GM18502 (cell line): ENCODE data around the gene KCNJ18.
"Not testable (repeated sequence)": the region's sequence is repeated elsewhere in the genome, so short reads cannot be mapped to it uniquely, and the experiment has no call there.

ENCODE experiments used
- ATAC-seq: cut with Tn5 transposase; IDR thresholded peaks from one replicate; pipeline ENCODE4 v1.9.1; 2021; ENCODE audit warnings: mild to moderate bottlenecking; ENCODE audit not compliant: unreplicated experiment, poor library complexity

KCNJ18 gene

GRCh38 chr17:21702029-21702428, 9.7 kb downstream of the KCNJ18 start:
- not testable (repeated sequence) for ATAC-seq

GRCh38 chr17:21702521-21702920, 10.2 kb downstream of the KCNJ18 start:
- ATAC-seq = not testable (repeated sequence)

GRCh38 chr17:21702940-21703640, 10.8 kb downstream of the KCNJ18 start:
- ATAC-seq = not testable (repeated sequence)

- not testable (repeated sequence) for ATAC-seq
These were observed 11.9 kb downstream of the KCNJ18 start for GRCh38 chr17:21703891-21704872.

GRCh38 chr17:21705021-21705601, 12.8 kb downstream of the KCNJ18 start:
- no peak for ATAC-seq

- not testable (repeated sequence) for ATAC-seq
These were observed 13.4 kb downstream of the KCNJ18 start for GRCh38 chr17:21705746-21706145.

DNA sequence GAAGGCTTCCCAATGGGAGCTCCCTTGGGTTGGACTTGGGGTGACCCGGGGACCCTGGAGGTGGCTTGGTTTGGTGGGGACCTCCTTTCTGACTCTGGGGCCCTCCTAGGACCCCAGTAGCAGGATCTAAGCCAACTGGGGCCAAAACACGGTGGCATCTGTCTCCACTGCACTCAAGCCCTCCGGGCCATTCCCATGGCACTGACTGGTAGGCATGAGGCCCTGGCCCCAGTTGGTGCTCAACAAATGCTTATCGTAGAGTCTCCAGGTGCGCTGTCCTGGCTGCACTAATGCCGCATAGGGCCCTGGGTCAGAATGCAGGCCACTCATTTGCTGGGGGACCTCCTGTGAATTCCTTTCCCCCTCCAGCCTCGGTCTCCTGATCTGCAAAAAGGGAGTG, 14.2 kb downstream of the KCNJ18 start:
- not testable (repeated sequence) for ATAC-seq

DNA sequence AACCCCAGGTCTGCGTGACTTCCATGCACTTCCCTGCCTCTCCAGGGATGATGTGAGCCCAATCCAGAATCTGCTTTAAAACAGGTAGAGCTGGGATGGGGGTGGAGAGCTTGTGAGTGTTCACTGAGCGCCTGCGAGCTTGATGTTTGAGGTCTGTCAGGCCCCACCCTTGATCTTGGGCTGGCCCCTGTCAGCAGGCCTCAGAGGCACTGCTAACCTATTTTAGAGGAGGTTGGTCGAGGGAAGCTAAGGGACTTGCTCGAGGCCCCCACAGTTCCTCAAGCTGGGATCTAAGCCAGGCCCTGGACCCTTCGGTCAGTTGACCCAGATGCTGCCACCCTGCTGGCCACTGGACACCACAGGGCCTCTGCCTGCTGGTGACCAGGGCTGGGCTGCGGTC, 14.8 kb downstream of the KCNJ18 start:
- not testable (repeated sequence) for ATAC-seq

- ATAC-seq = not testable (repeated sequence)
These were observed 15.6 kb downstream of the KCNJ18 start for GRCh38 chr17:21707711-21708611.

DNA sequence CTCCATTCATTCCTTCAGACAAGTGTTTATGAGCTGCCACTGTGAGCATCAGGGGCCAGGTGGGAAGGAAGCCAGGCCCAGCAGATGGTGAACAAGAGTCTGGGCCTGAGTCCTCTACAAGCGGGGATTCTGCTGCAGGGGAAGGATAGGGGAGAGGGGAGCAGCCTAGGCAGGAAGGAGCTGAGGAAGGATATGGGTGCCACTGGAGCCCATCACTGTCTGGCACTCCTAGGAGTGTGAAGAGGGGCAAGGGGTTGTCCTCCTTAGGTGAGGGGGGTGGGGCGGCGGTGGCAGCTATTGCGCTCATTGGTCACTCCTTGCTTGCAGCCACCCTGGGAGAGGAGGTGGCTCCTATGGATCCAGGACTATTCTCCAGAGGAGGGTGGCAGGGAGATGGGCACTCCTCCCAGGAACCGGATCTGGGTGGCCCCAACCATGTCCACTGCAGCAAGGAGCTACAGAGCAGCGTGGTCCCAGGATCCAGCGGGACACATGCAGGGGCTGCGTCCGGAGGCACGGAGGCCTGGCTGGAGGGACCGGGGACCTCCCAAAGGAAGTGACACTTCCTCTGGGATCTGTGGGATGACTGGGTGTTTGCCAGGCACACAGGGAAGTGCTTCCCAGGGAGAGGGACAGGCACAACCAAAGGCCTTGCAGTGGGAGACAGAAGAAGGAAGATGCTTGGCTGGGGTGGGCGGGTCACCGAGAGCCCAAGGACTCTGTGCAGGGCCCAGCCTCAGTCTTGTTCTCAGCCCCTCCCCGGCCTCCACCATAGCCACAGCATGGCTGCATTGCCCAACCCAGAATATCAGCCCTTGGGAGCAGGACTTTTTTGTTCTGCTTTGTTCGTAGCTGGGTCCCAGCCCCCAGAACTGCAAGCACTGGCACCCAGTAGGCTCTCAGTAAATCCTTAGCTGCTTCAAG, 16.6 kb downstream of the KCNJ18 start:
- not testable (repeated sequence) for ATAC-seq

DNA sequence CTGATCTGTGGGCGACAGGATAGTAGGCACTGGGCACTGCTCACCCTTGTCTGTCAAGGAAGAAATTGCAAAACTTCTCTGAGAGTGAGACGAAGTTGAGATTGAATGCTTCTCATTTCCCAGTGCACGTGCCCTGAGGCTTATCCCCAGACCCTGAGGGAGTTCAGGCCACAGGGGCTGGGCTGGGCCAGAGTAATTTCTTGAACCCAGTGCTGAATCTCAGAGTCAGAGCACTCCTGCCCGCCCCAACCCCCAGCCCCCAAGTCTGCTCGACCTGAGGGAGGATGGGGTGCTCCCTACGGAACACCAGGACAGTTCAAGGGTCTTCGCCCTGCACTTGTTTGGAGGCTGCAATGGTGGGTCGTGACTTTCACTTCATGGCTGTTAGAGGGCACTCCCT, 17.7 kb downstream of the KCNJ18 start:
- not testable (repeated sequence) for ATAC-seq

DNA sequence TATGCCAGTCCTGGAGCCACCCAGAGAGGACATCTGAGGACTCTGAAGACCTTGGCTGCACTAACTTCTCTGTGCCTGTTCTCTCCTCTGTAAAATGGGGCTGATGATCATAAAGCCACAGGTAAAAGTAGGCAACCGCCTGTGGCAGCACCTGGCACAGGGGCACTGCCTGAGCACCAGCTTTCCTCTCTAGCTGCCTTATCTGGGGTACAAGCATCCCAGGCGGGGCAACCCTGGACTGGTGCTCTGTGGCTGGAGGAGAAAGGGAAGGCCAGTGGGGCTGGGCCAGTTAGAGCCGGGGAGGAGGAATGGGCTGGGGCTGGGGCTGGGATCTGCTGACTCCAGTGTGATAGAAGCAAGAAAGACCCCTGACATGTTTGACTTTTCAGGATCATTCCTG, 18.2 kb downstream of the KCNJ18 start:
- not testable (repeated sequence) for ATAC-seq

GRCh38 chr17:21711182-21711581, 18.9 kb downstream of the KCNJ18 start:
- no peak for ATAC-seq

DNA sequence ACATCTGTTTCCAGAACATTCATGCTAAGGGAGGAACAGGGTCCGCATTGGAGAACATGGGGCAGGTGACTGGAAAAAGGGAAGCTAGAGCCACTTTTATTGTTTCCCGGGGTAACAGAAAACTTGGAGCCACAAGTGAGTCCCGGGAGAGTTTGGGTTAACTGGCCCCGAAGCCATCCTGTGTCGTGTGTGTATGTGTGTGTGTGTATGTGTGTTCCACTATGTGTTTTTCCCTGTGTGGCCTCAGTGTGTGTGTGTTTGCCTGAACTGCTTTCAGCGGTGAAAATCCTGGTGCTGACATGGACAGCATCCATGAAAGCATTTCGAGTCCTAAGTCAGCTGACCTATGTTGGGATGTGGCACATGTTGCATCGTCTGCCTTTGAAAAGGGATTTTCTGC, 20.7 kb downstream of the KCNJ18 start:
- ATAC-seq = not testable (repeated sequence)

DNA sequence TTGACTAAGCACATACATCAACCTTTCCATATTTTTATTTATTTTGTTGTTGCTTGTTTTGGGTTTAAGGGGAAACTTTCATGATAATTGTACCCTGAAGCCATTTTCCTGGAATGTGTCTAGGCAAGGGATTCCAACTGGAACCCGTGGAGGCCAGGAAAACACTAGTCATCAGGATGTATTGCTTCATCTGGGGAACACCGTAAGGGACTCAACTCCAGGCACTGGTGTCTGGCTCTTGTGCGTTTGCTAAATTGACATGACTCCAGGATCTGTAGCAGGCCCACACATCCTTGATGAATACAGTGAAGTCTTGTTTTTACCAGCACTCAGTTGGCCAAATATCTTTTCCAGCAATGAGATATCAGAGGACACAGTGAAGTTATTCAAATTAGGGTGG, 21.3 kb downstream of the KCNJ18 start:
- not testable (repeated sequence) for ATAC-seq

- not testable (repeated sequence) for ATAC-seq
These were observed 22.4 kb downstream of the KCNJ18 start for GRCh38 chr17:21714676-21715075.

GRCh38 chr17:21715877-21716276, 23.6 kb downstream of the KCNJ18 start:
- ATAC-seq = not testable (repeated sequence)

DNA sequence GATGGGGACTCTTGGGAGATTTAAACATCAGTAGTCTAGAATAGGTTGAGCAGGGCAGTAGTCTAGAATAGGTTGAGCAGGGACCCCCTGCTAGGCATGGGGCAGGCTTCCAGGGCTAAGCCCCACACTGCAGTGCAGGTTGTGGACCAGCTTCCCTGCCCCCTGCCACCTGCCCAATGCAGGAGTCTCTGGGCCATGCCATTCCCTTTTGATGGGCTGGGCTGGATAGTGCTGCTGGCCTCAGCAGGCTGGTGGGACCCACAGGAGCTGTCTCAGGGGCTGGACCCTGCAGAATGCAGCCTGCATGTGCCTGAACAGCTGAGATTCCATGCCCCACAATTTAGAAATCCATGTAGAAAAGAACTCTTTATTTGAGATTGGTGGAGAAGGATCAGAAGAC, 26.6 kb downstream of the KCNJ18 start:
- ATAC-seq = not testable (repeated sequence)
